Heart left ventricle (tissue), 13 donors: ENCODE data around the gene CALR3.

Experiments
- CTCF ChIP-seq, 12 donors: fragments of 200-600 bp; sonication (generic) in 4 of 12; IDR thresholded peaks; one replicate each; pipeline versions ENCODE4 v1.5.0 to v1.8.0; 2018 to 2022; ENCODE audit warnings: antibody characterized with exemption in 12 of 12, mild to moderate bottlenecking in 5 of 12
- POLR2A ChIP-seq, 2 donors: fragments of 450-650 bp; IDR thresholded peaks; one replicate each; pipeline ENCODE4 v1.6.1; 2017; ENCODE audit warnings: antibody characterized with exemption in 2 of 2, mild to moderate bottlenecking in 2 of 2, moderate library complexity in 2 of 2
- donor health status: ischemic (EF 13 %, LVEDD 7.1; RV severe dilation, severe dysfunction).
- donor health status: DM: no; HTN: yes; CAD: no.
- donor health status: DM: no; HTN: no; CAD: no.
- donor health status: ischemic (EF 25% LVEDD 6.9; RV normal size, moderate dysfunction).
- donor health status: ischemic (EF 25% LVEDD 5.7; RV mildly dilated, moderate dysfunction).
- donor health status: ischemic (EF 35%, LVEDD 5.7; RV mildly dilated, moderate dysfunction).
- donor health status: nonischemic (EF 11% LVEDD 7.7; RV severe dilation, severe dysfunction).
- donor health status: DM: yes; HTN: yes; CAD: no.
- donor health status: PGD.
- donor health status: ischemic (EF 29% LVEDD 5.4; RV normal size, mild dysfunction).
- donor health status: nonischemic (EF 23%, LVEDD 6.1; RV moderate dilation, normal function).

- TF ChIP-seq CTCF (IDR thresholded peaks at IDR 0.05) = no peak
- no peak for TF ChIP-seq POLR2A (IDR thresholded peaks at IDR 0.05)
Measured at GRCh38 chr19:16456652-16457194, 39.2 kb downstream of the CALR3 start.
